HCT116 (cell line): ENCODE measurements around the gene RHNO1. TPM values are rescaled to one million over a fixed set of nuclear protein-coding genes. Genes with fewer than 3 reads are reported as not detected.

Experiments used
- ATAC-seq: fragments of 200-7000 bp; cut with Tn5 transposase; 2 replicates; pipeline ENCODE4 v1.9.1; 2020; ENCODE audit warnings: mild to moderate bottlenecking, moderate library complexity
- BruUV-seq: library from RNA; stranded (reverse); fragments of 400-500 nt; replicated peaks from 2 replicates; lab custom pipeline; 2021; lab: Mats Ljungman, UMichigan
- CTCF ChIA-PET: fragments of 300-600 bp; sonication (Branson Sonifier 250); formaldehyde crosslinking; loops from one replicate; lab custom pipeline; 2021; ENCODE audit warnings: antibody characterized with exemption; lab: Charles Lee
- POLR2A ChIA-PET: fragments of 300-600, 350-600 bp; sonication (Branson Sonifier 250); formaldehyde crosslinking; loops from one replicate; lab custom pipeline; 2021; ENCODE audit warnings: antibody characterized with exemption; lab: Charles Lee
- RAD21 ChIA-PET, 2 experiments: fragments of 300-600 bp; sonication (Branson Sonifier 250); formaldehyde crosslinking; loops; one replicate each; lab custom pipeline; 2023; ENCODE audit warnings: low total read pairs in 2 of 2; ENCODE audit not compliant: uncharacterized antibody in 2 of 2, unreplicated experiment in 2 of 2, low non-redundant PET in 1 of 2; lab: Charles Lee
- DNase-seq: peaks from one replicate; pipeline ENCODE4 v3.0.0-alpha.2; 2010; ENCODE audit warnings: low read depth, low spot score
- H2AFZ ChIP-seq: fragments of 200-600 bp; shearing (Covaris generic), sonication (generic); 2 replicates; pipeline ENCODE4 v1.6.1; 2017; ENCODE audit warnings: low read depth, mixed run types, mixed read lengths, antibody characterized with exemption, low read length; ENCODE audit not compliant: poor library complexity, severe bottlenecking
- H3K27ac ChIP-seq: 2 replicates; pipeline ENCODE4 v1.5.1; 2012; ENCODE audit warnings: low read depth, low read length
- H3K27me3 ChIP-seq: fragments of 200-600 bp; sonication (generic); 2 replicates; pipeline ENCODE4 v1.6.1; 2016; ENCODE audit warnings: mixed run types, low read length, mixed read lengths; ENCODE audit not compliant: insufficient read depth
- H3K36me3 ChIP-seq, 2 experiments: fragments of 200-500 bp in 1 of 2; fragments of 200-600 bp in 1 of 2; sonication (Bioruptor generic) in 1 of 2; sonication (generic) in 1 of 2; 2 replicates each; pipeline versions ENCODE4 v1.5.1 to v1.6.1; 2014 to 2016; ENCODE audit warnings: low read length in 2 of 2, inconsistent platforms in 1 of 2, mixed read lengths in 1 of 2, mixed run types in 1 of 2; ENCODE audit not compliant: insufficient read depth in 2 of 2, control insufficient read depth in 1 of 2
- H3K4me1 ChIP-seq, 2 experiments: fragments of 200-600 bp in 1 of 2; sonication (generic) in 1 of 2; 2 replicates each; pipeline versions ENCODE4 v1.5.1 to v1.6.1; 2012 to 2017; ENCODE audit warnings: low read length in 2 of 2, inconsistent platforms in 1 of 2, mild to moderate bottlenecking in 1 of 2, mixed read lengths in 1 of 2, mixed run types in 1 of 2, moderate library complexity in 1 of 2; ENCODE audit not compliant: insufficient read depth in 2 of 2, control insufficient read depth in 1 of 2
- H3K4me2 ChIP-seq: fragments of 200-600 bp; sonication (generic); 2 replicates; pipeline ENCODE4 v1.6.1; 2017; ENCODE audit warnings: mixed run types, low read length, mixed read lengths
- H3K4me3 ChIP-seq, 2 experiments: fragments of 200-600 bp in 1 of 2; sonication (generic) in 1 of 2; replicated peaks in 1 of 2; 2 replicates each; pipeline ENCODE4 v1.5.1; 2011 to 2016; ENCODE audit warnings: low read length in 2 of 2, control low read depth in 1 of 2, low read depth in 1 of 2, mild to moderate bottlenecking in 1 of 2, mixed read lengths in 1 of 2, mixed run types in 1 of 2
- H3K79me2 ChIP-seq: fragments of 200-600 bp; sonication (generic); 2 replicates; pipeline ENCODE4 v1.6.1; 2017; ENCODE audit warnings: mild to moderate bottlenecking, mixed run types, low read length, moderate library complexity, mixed read lengths; ENCODE audit not compliant: insufficient read depth
- H3K9ac ChIP-seq: fragments of 200-600 bp; sonication (generic); 2 replicates; pipeline ENCODE4 v1.6.1; 2016; ENCODE audit warnings: low read length, mixed read lengths
- H3K9me2 ChIP-seq: fragments of 200-600 bp; sonication (generic), shearing (Covaris generic); 2 replicates; pipeline ENCODE4 v1.6.1; 2017; ENCODE audit warnings: mixed run types, mild to moderate bottlenecking, moderate library complexity; ENCODE audit not compliant: insufficient read depth
- H3K9me3 ChIP-seq, 2 experiments: fragments of 200-500 bp in 1 of 2; fragments of 200-600 bp in 1 of 2; sonication (Bioruptor generic) in 1 of 2; sonication (generic) in 1 of 2; 2 replicates each; pipeline ENCODE4 v1.6.1; 2014 to 2017; ENCODE audit warnings: low read length in 2 of 2, mixed read lengths in 2 of 2, inconsistent platforms in 1 of 2, low read depth in 1 of 2, mild to moderate bottlenecking in 1 of 2, mixed run types in 1 of 2, moderate library complexity in 1 of 2; ENCODE audit not compliant: control insufficient read depth in 1 of 2, insufficient read depth in 1 of 2
- H4K20me1 ChIP-seq: fragments of 200-600 bp; sonication (generic), shearing (Covaris generic); 2 replicates; pipeline ENCODE4 v1.6.1; 2017; ENCODE audit warnings: mixed run types, mild to moderate bottlenecking, moderate library complexity; ENCODE audit not compliant: insufficient read depth
- CBX3 ChIP-seq: IDR thresholded peaks from 2 replicates; pipeline ENCODE4 v1.6.1; 2012; ENCODE audit warnings: low read depth
- EGR1 ChIP-seq: IDR thresholded peaks from 2 replicates; pipeline ENCODE4 v1.6.1; 2012; ENCODE audit warnings: low read depth
- EZH2 ChIP-seq: fragments of 200-600 bp; sonication (generic); IDR thresholded peaks from 2 replicates; pipeline ENCODE4 v1.6.1; 2017; ENCODE audit warnings: antibody characterized with exemption, mixed run types
- FOSL1 ChIP-seq: IDR thresholded peaks from 2 replicates; pipeline ENCODE4 v1.6.1; 2012; ENCODE audit warnings: low read depth
- JUND ChIP-seq: IDR thresholded peaks from 2 replicates; pipeline ENCODE4 v1.6.1; 2012
- POLR2A ChIP-seq: IDR thresholded peaks from 2 replicates; pipeline ENCODE4 v1.7.0; 2011; ENCODE audit warnings: borderline replicate concordance; ENCODE audit not compliant: insufficient read depth, insufficient read length; ENCODE audit errors: extremely low read depth
- POLR2AphosphoS5 ChIP-seq: IDR thresholded peaks from 2 replicates; pipeline ENCODE4 v1.6.1; 2011; ENCODE audit warnings: mild to moderate bottlenecking, low read depth, low read length, moderate library complexity
- SP1 ChIP-seq: IDR thresholded peaks from 2 replicates; pipeline ENCODE4 v1.6.1; 2012; ENCODE audit warnings: low read depth
- TCF7L2 ChIP-seq: IDR thresholded peaks from 2 replicates; pipeline ENCODE4 v1.7.0; 2011; ENCODE audit warnings: borderline replicate concordance, inconsistent platforms; ENCODE audit not compliant: insufficient read depth, insufficient read length; ENCODE audit errors: extremely low read depth
- YY1 ChIP-seq: IDR thresholded peaks from 2 replicates; pipeline ENCODE4 v1.6.1; 2011; ENCODE audit warnings: low read length, low read depth, moderate library complexity, mild to moderate bottlenecking; ENCODE audit not compliant: insufficient replicate concordance; ENCODE audit errors: extremely low read depth
- ZFX ChIP-seq: fragments of 450-650 bp; IDR thresholded peaks from 2 replicates; pipeline ENCODE4 v1.6.1; 2017
- ZNF274 ChIP-seq: fragments of 200-500 bp; sonication (Bioruptor generic); IDR thresholded peaks from 2 replicates; pipeline ENCODE4 v1.6.1; 2014; ENCODE audit warnings: mild to moderate bottlenecking, low read depth, low read length, inconsistent platforms
- intact Hi-C: fragments of 100-400 bp; cut with micrococcal nuclease; formaldehyde crosslinking; loops from 2 replicates; pipeline ENCODE4 v1.10.0; 2022
- total RNA-seq: library from RNA; stranded (reverse); gene quantifications from one replicate; pipeline ENCODE4 v1.2.1, GENCODE V29; 2021; ENCODE audit not compliant: unreplicated experiment
- TF ChIP-seq, protein P1 (sequence below), 3 experiments: fragments of 200-600 bp in 1 of 3; sonication (generic) in 1 of 3; IDR thresholded peaks in 2 of 3; conservative IDR thresholded peaks in 1 of 3; 2 replicates each; pipeline ENCODE4 v1.5.1; 2012 to 2017; ENCODE audit warnings: low read depth in 2 of 3, low read length in 2 of 3, antibody characterized with exemption in 1 of 3, borderline replicate concordance in 1 of 3, control low read depth in 1 of 3, mild to moderate bottlenecking in 1 of 3, mixed read lengths in 1 of 3, mixed run types in 1 of 3, moderate library complexity in 1 of 3; ENCODE audit not compliant: insufficient read depth in 1 of 3
- TF ChIP-seq, protein P2 (sequence below): IDR thresholded peaks from 2 replicates; pipeline ENCODE4 v1.6.1; 2012
- TF ChIP-seq, protein P3 (sequence below): IDR thresholded peaks from 2 replicates; pipeline ENCODE4 v1.6.1; 2012
- TF ChIP-seq, protein P4 (sequence below): IDR thresholded peaks from 2 replicates; pipeline ENCODE4 v1.6.1; 2012; ENCODE audit warnings: low read depth
- TF ChIP-seq, protein P5 (sequence below): IDR thresholded peaks from 2 replicates; pipeline ENCODE4 v1.6.1; 2011; ENCODE audit warnings: mild to moderate bottlenecking, low read length, moderate library complexity; ENCODE audit not compliant: insufficient replicate concordance; ENCODE audit errors: extremely low read depth

The RHNO1 gene
- total RNA-seq, 1 experiment from 2014 or later = 29.7 TPM

DNA sequence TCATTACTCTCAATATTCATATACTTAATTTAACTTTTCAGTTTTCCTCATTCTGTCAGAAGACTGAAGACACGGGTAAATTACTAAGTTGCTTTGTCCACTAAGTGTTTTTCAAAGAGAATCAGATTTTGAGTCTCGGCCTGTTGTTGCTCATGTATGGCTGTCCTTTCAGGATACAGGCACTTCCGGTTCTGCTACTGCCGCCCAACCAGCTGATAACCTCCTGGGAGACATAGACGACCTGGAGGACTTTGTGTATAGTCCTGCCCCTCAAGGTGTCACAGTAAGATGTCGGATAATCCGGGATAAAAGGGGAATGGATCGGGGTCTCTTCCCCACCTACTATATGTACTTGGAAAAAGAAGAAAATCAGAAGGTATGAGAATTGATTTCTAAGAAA lies 53.8 kb downstream of the RHNO1 start (continued):
- no peak for TF ChIP-seq ZNF274

DNA sequence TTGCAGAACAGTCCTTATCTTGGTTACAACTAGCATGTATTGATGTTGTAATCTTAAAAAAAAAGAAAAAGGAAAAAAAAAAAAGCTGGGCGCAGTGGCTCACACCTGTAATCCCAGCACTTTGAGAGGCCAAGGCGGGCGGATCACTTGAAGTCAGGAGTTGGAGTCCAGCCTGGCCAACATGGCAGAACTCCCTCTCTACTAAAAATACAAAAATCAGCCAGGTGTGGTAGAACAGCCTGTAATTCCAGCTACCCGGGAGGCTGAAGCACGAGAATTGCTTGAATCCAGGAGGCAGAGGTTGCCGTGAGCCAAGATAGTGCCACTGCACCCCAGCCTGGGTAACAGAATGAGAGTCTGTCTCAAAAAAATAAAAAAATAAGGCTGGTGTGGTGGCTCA lies 56.6 kb downstream of the RHNO1 start:
- Histone ChIP-seq H3K4me1 (peaks cover 6 to 9% of the 10 kb centered on the region in 2 experiments; a peak in 2 of 4 replicates), H3K79me2 (no peaks in the 10 kb centered on the region), H3K36me3 (peaks cover 21 to 22% of the 10 kb centered on the region in 2 experiments; a peak in 3 of 4 replicates), H3K9ac (no peak overlapping the region), H3K9me3 (no peaks in the 10 kb centered on the region), H3K4me2 (no peak overlapping the region), H3K27ac (no peak overlapping the region), H3K27me3 (no peaks in the 10 kb centered on the region), H2AFZ (no peak overlapping the region), H3K4me3 (no peak overlapping the region), H3K9me2 (no peaks in the 10 kb centered on the region), H4K20me1 (no peaks in the 10 kb centered on the region)
- ChIA-PET POLR2A (no interaction called here), CTCF (no interaction called here), RAD21 (no interaction called here)
- DNase-seq (no peak), ATAC-seq (no peak)
- intact Hi-C loops = no loop called here
- TF ChIP-seq JUND (no peak), FOSL1 (no peak), CBX3 (no peak), YY1 (no peak), TCF7L2 (no peak), EZH2 (no peak), SP1 (no peak), ZFX (no peak), POLR2AphosphoS5 (no peak), ZNF274 (no peak), EGR1 (no peak), POLR2A (no peak)
- TF ChIP-seq, protein P1, sequence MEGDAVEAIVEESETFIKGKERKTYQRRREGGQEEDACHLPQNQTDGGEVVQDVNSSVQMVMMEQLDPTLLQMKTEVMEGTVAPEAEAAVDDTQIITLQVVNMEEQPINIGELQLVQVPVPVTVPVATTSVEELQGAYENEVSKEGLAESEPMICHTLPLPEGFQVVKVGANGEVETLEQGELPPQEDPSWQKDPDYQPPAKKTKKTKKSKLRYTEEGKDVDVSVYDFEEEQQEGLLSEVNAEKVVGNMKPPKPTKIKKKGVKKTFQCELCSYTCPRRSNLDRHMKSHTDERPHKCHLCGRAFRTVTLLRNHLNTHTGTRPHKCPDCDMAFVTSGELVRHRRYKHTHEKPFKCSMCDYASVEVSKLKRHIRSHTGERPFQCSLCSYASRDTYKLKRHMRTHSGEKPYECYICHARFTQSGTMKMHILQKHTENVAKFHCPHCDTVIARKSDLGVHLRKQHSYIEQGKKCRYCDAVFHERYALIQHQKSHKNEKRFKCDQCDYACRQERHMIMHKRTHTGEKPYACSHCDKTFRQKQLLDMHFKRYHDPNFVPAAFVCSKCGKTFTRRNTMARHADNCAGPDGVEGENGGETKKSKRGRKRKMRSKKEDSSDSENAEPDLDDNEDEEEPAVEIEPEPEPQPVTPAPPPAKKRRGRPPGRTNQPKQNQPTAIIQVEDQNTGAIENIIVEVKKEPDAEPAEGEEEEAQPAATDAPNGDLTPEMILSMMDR (IDR thresholded peaks at IDR 0.05 in 2 of 3, conservative IDR thresholded peaks at IDR 0.05 in 1 of 3; ENCODE audit: borderline replicate concordance in 1 of 3, insufficient read depth in 1 of 3, low read depth in 2 of 3, low read length in 2 of 3) = no peak
- TF ChIP-seq, protein P2, sequence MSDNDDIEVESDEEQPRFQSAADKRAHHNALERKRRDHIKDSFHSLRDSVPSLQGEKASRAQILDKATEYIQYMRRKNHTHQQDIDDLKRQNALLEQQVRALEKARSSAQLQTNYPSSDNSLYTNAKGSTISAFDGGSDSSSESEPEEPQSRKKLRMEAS = no peak
- TF ChIP-seq, protein P3, sequence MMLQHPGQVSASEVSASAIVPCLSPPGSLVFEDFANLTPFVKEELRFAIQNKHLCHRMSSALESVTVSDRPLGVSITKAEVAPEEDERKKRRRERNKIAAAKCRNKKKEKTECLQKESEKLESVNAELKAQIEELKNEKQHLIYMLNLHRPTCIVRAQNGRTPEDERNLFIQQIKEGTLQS = no peak
- TF ChIP-seq, protein P4, sequence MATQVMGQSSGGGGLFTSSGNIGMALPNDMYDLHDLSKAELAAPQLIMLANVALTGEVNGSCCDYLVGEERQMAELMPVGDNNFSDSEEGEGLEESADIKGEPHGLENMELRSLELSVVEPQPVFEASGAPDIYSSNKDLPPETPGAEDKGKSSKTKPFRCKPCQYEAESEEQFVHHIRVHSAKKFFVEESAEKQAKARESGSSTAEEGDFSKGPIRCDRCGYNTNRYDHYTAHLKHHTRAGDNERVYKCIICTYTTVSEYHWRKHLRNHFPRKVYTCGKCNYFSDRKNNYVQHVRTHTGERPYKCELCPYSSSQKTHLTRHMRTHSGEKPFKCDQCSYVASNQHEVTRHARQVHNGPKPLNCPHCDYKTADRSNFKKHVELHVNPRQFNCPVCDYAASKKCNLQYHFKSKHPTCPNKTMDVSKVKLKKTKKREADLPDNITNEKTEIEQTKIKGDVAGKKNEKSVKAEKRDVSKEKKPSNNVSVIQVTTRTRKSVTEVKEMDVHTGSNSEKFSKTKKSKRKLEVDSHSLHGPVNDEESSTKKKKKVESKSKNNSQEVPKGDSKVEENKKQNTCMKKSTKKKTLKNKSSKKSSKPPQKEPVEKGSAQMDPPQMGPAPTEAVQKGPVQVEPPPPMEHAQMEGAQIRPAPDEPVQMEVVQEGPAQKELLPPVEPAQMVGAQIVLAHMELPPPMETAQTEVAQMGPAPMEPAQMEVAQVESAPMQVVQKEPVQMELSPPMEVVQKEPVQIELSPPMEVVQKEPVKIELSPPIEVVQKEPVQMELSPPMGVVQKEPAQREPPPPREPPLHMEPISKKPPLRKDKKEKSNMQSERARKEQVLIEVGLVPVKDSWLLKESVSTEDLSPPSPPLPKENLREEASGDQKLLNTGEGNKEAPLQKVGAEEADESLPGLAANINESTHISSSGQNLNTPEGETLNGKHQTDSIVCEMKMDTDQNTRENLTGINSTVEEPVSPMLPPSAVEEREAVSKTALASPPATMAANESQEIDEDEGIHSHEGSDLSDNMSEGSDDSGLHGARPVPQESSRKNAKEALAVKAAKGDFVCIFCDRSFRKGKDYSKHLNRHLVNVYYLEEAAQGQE = no peak
- TF ChIP-seq, protein P5, sequence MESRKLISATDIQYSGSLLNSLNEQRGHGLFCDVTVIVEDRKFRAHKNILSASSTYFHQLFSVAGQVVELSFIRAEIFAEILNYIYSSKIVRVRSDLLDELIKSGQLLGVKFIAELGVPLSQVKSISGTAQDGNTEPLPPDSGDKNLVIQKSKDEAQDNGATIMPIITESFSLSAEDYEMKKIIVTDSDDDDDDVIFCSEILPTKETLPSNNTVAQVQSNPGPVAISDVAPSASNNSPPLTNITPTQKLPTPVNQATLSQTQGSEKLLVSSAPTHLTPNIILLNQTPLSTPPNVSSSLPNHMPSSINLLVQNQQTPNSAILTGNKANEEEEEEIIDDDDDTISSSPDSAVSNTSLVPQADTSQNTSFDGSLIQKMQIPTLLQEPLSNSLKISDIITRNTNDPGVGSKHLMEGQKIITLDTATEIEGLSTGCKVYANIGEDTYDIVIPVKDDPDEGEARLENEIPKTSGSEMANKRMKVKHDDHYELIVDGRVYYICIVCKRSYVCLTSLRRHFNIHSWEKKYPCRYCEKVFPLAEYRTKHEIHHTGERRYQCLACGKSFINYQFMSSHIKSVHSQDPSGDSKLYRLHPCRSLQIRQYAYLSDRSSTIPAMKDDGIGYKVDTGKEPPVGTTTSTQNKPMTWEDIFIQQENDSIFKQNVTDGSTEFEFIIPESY = no peak
- no TSS peak for BruUV-seq
